ENCODE measurements around the gene TP53AIP1.
"Not testable (repeated sequence)": the region's sequence is repeated elsewhere in the genome, so short reads cannot be mapped to it uniquely, and the experiment has no call there.

TP53AIP1 gene

DNA sequence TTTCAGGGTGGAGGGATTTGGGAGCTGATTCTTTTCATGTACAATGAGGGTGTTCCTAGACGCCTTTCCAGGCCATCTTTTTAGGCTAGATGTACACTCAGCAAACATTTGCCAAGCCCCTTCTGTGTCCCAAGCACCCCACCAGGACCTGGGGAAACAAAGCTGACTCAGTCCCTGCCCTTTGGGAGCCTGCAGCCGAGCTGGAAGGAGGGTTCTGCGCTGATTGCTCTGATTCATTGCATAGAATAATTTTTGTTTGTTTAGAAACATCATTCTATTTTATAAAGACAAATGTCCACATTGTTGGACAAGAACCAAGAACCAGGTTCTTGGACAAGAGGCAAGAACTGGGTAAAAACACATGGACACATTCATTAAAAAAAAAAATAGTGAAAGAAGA lies 16.7 kb downstream of the TP53AIP1 start:
- no peak for DNase-seq (ENCODE audit: low read depth in 2 of 2)

DNA sequence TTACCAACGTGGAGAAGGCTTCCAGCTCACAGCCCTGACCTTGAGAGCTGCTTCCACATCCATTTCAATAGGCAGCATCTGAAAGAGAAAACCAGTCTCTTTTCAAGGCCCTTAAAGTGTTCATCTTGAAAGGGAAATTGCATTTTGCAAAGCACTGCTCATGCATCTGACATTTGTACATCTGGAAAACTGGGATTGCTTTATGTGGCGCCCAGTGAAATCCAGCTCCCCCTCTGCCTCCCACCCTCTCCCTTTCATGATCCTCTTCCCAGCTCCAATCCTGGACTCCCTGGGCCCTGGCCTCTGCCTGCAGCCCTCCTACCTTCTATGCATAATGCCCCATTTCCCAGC lies 17.4 kb downstream of the TP53AIP1 start:
- no peak for DNase-seq (ENCODE audit: low read depth in 2 of 2)

DNA sequence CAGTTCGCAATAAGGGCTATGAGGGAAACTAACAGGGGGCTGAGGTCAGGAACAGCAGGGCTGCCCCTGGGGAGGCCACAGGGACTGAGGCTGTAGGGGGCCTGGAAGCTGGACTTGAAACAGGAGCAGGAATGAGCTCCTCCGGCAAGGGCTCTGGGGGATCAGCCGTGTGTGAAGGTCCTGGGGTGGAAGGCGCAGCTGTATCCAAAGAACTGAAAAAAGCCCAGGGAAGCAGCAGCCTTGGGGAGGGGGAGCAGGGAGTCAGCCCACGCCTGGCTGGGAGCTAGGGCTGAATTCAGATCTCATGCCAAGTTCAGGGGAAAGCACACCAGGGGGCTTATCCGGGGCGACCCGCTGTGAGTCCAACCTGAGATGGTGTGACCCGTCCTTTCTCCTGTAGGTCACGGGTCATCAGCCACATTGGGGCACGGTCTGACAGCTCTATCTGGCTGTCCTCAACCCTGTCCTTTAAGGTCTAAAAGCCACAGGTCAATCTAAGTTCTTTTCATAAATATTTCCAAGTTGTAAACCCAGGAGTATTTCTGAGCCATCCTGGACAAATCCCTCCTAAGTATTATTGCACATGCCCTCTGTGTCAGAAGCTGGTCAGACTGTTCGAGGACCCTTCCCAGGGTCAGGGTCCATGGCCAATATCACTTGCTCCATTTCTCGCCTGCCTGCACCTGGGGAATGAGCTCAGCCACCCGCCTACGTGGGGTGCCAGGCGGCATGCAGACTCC lies 18.0 kb downstream of the TP53AIP1 start:
- DNase-seq (ENCODE audit: low read depth in 2 of 2), result no peak

DNA sequence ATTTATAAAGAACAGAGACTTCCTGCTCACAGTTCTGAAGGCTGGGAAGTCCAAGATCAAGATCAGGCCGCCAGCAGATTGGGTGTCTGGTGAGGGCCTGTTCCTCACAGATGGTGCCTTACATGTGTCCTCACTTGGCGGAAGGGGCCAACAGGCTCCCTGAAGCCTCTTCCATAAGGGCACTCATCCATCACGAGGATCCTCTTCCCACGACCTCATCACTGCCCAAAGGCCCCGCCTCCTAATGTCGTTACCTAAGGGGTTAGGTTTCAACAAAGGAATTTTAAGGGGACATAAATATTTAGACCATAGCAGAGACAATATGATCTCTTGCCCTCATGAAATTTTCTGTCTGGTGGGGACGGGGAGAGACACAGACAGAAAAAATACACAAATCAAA lies 18.6 kb downstream of the TP53AIP1 start:
- no peak for DNase-seq (ENCODE audit: low read depth in 2 of 2)

DNA sequence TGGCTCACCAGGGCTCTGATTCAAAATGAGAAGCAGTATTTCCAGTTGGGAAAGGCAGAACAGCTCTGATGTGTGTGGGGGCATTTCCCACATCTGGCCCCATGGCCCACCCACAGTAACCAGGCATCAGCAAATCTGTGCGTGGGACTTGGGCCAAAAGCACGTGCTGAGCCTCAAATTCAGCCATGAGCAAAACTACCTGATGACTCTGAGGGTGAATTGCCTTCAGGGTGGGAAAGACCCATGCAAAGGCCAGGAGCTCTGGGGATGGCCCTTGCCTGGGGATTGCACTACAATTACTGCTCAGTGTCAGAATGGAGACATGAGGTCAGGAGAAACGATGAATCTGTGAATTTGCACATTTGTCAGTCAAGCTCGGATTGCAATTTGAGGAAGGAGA lies 20.9 kb downstream of the TP53AIP1 start:
- DNase-seq (ENCODE audit: low read depth in 2 of 2), result no peak

DNA sequence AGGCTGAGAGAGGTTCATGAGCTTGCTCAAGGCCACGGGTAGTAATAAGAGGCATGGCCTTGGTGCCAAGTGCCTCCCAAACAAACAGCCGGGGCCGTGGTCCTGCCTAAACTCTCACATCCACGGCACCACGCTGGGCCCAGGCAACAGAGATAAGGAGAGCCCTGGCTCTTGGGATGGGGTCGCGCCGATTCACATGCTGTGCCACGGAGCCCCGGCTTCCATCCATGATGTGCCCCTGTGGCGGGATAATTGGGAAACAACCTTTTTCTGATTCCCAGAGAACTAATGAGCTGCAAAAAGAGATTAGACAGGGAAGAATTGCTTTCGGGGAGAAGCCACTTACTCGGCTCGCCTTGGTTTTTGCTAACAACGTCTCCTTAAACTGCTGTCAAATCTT lies 22.0 kb downstream of the TP53AIP1 start:
- DNase-seq (ENCODE audit: low read depth in 2 of 2), result no peak

DNA sequence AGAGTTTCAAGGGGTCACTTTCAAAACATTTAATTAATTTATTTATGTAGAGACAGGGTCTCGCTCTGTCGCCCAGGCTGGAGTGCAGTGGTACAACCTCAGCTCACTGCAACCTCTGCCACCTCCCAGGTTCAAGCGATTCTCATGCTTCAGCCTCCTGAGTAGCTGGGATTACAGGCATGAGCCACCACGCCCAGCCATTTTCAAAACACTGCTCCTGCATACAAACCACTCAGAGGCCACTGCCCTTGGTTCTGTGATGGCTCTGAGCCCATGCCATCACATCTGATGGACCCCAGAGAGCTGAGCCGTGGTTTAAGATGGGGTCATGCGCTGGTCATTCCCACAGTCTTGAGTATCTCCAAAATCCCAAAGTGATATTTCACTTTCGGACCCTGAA lies 23.0 kb downstream of the TP53AIP1 start:
- not testable (repeated sequence) for DNase-seq (ENCODE audit: low read depth in 2 of 2)

DNA sequence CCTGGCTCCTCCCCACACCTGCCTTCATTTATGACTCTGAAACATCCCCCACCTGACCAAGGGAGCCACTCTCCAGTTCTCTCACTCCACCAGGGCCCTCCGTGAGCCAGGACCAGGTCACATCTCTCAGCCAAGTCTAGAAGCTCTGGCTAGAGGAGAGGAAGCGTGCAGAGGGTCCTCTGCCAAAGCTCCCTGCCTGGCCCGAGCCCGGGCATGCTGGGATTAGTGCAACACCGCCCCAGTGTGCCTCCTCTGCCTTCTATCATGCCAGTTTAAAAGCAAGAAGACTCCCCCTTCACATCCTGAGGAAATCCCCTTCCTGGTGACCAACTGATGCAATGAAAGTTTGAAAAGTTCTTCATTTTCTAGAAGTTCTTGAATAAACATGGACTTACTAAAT lies 23.5 kb downstream of the TP53AIP1 start:
- no peak for DNase-seq (ENCODE audit: low read depth in 2 of 2)

DNA sequence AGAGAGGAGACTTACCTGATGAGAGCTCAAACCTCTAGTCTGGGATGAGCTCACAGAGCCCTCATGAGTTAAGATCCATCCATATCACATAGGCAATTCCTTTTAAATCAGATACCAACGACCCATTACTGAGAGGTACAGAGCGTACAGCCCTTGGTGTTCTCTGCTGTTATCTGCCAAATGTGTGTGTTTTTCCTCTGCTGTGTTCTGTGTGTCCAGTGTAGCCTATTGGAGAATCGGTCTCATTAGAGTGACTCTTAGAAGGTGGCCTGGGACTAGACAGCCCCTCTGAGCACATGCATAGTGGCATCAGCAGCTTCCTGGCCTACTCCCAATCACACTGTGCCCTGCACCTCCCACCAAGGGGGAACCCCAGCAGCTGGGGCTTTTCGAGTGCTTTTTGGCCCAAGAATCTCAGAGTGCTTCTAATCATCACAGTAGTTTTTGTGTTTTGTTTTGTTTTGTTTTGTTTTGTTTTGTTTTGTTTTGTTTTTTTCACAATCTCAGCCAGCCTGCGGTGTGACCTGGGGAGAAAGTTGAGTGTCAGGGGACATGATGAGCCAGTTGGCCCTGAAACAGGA lies 25.4 kb downstream of the TP53AIP1 start:
- DNase-seq (ENCODE audit: low read depth in 2 of 2), result no peak

DNA sequence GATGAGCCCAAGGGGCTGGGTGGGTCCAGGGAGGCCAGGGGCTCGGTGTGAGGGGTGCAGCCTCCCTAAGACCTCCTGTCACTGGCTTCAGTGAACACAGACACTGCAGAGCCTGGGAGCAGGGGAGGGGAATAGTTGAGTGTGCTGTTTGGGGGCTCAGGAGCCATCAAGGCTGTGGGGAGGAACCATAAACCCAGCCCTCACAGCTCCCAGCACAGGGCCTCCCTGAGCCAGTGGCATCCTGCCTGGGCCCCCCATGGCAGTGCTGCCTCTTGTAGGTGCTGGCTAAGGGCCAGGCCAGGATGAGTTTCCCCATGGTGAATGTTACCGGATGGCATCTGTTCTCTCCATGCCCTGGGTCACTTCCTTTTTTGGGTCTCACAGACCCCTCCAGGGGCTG lies 26.0 kb downstream of the TP53AIP1 start:
- DNase-seq (ENCODE audit: low read depth in 2 of 2), result no peak

DNA sequence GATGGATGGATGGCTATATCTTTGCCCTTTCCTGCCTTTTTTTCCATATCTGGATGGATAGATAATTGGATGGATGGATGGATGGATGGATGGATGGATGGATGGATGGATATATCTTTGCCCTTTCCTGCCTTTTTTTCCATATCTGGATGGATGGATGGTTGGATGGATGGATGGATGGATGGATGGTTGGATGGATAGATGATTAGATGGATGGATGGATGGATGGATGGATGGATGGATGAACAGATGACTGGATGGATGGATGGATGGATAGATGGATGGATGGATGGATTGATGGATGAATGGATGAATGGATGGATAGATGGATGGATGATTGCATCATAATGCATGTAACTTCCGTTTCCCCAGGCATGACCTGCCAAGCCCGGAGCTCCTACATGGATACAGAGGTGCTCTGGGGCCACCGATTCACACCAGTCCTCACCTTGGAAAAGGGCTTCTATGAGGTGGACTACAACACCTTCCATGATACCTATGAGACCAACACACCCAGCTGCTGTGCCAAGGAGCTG lies 26.6 kb downstream of the TP53AIP1 start:
- no peak for DNase-seq (ENCODE audit: low read depth in 2 of 2)

DNA sequence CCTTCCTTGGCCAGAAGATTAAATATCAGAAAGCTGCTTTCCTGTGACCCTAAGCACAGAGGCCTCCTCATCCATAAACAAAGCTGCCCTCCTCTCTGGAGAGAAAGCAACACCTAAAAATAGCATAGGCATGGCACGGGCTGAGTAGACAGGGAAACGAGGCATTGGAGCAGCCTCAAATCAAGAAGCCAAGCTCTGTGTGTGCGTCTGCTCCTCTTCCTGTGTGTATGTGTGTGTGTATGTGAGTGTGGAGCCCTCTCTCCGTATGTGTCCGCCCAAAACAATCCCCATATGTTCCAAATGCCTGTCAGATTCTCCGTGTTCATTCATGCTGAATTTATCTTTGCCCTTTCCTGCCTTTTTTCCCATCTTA lies 27.5 kb downstream of the TP53AIP1 start:
- DNase-seq (ENCODE audit: low read depth in 2 of 2), result no peak

DNA sequence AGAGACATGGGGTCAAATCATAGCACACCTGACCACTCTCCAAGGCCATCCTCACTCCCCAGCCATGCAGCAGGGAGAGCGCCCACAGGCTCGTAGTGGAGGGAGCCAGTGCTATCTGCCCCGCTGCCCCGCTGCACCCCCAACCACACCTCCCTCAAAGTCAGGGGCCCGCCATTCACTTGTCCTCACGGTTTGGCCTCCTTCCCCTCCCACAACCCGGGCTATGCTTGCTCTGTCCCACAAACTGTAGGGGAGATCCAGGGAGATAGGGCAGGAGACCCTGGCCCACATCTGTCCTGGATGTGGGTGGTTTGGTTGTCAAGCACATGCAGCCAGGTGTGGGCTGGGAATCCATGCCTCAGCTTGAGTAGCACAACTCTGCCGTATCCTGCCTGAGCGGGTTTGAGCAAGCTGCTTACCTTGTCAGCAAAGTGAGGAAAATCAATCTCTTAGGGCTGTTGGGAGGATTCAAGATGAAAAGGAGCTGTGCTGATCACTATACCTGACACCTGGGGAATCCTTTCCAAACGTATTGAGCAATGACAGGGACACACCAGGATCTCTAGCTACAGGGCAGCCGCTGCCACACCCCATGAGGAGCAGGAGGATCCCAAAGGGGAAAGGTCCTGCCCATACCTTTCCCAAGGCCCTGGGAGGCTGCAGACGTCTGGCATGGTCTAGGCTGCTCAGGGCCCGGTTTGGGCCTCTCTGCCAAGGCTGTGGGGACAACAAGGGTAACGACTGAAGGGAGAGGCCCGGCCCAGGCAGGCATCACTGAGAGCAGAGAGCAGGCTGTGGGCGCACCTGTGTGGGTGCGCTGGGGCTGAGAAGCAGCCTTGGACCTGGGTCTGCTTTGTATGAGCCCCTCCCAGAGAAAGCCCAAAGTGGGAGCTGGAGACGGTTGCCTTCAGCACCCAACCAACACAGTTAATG lies 28.2 kb downstream of the TP53AIP1 start:
- DNase-seq (ENCODE audit: low read depth in 2 of 2), result no peak

DNA sequence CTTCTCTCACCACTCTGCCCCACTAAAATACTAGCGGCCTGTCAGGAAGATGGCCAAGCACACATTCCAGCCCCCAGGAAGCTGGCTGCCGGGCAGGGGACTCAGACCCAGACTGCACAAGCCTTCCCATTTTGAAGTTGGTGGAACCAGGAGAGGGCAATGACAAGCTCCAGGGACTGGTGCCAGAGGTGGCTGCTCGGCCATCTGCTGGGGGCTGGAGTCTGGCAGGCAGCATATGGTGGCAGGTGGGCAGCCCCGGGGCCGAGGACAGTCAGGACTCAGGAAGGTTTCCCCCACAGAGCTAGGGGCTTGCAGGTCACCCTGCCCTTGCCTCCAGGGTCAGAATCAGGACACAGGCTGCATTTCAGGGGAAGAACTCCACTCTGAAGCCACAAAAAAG lies 28.9 kb downstream of the TP53AIP1 start:
- DNase-seq (ENCODE audit: low read depth in 2 of 2), result no peak

DNA sequence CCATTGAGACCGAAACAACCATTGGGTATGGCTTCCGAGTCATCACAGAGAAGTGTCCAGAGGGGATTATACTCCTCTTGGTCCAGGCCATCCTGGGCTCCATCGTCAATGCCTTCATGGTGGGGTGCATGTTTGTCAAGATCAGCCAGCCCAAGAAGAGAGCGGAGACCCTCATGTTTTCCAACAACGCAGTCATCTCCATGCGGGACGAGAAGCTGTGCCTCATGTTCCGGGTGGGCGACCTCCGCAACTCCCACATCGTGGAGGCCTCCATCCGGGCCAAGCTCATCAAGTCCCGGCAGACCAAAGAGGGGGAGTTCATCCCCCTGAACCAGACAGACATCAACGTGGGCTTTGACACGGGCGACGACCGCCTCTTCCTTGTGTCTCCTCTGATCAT lies 31.0 kb downstream of the TP53AIP1 start:
- no peak for DNase-seq (ENCODE audit: low read depth in 2 of 2)

DNA sequence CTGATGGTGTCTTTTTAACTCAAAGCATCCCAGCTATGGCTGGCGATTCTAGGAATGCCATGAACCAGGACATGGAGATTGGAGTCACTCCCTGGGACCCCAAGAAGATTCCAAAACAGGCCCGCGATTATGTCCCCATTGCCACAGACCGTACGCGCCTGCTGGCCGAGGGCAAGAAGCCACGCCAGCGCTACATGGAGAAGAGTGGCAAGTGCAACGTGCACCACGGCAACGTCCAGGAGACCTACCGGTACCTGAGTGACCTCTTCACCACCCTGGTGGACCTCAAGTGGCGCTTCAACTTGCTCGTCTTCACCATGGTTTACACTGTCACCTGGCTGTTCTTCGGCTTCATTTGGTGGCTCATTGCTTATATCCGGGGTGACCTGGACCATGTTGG lies 31.4 kb downstream of the TP53AIP1 start:
- no peak for DNase-seq (ENCODE audit: low read depth in 2 of 2)

DNA sequence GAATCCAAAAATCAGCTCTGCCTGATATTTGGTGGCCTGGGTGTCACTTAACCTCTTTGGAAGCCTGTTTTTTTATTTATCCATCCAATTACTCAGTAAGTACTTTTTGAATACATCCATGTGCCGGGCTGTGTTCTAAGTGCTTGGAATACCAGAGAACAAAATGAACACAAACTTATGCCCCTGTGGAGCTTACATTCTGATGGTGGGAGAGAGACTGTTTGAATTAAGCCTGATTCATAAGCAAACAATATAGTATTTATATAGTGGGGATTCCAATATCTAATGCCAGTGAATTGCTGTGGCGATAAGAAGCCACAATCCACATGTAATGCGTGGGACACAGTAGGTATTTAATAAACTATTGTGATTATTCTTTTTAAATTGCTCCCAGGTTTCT lies 32.1 kb downstream of the TP53AIP1 start:
- no peak for DNase-seq (ENCODE audit: low read depth in 2 of 2)

DNA sequence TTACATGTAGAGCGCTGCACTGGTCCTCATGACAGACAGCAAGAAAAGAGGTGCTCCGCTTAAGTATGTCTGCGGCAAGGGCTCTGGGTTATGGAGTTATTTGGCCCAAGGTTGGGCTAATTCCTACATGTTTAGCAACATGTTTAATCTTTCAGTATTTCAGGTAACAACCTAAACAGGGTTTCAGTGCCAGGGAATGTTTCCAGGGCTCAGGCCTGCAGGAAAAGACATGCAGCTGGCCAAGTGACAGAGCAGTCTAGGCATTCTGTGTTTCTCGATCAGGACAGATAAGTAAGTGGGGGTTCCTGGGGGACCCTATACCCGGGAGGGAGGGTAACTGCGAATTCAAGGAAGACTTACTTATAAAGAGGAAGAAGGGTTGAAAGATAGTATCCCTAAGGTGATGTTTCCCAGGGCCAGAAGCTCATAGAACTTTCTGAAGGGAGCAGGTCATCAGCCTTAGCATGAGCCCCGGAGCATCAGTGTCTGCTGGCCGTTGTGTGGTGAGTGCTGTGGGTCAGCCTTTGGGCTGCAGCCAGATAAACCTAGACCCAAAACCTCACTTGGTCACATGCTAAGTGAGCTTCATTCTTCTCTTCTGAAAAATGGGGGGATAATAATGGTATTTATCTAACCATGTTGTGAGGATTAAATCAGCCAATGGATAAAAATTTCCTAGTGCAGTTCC lies 33.1 kb downstream of the TP53AIP1 start:
- DNase-seq (ENCODE audit: low read depth in 2 of 2), result no peak

DNA sequence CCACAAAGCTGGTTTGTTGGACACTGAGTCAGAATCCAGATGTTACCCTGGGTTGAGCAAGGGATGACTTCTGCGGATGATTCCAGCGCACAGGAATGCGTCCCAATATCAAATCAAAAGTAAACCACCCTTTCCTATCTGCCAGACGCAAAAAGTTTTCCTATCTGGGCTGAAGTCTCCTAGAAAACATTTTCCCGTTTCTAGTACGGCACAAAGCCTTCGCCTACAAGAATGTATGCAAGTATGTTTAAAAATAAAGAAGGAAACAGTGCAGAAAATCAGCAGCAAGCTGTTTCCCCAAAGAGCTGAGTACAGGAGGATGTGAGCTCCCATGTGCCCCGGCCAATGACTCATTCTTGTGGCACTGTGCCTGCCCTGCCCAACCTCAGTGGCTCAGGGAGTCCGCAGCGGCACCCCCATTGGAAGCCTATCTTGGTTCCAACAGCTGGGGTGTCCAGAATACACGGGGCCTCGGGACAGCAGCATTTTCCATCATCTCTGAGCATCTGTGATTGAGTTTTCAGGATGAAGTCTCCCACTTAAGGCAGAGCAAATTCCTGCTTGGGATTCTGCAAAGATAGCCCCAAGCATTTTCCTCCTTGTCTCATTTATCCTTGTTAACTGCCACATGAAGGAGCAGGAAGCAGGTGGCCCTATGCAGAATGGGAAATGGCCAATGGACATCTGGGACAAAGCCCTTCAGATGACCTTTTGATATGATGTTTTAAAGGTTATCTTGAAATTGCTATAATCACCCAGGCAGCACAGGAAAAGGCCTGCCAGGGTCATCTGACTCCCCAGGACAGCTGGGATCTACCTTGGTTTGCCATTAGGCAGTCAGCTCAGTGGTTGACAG lies 34.1 kb downstream of the TP53AIP1 start:
- no peak for DNase-seq (ENCODE audit: low read depth in 2 of 2)

DNA sequence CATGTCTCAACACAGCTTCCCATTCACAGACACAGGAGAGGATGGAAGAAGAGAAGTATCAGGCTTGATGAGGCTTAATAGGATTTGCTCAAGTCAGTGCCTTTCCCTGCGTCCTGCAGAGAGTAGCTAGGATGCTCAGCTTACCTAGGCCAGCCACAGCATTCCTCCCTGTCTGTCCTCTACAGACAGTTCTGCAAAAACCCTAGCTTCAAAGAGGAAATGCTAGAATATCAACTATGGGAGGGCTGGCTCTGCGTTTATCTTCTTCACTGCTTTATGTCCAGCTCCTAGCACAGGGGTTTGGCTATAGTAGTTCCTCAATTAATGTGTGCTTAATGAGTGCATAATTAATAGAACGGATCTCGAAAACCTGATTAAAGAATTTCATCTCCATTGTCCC lies 35.1 kb downstream of the TP53AIP1 start:
- no peak for DNase-seq (ENCODE audit: low read depth in 2 of 2)

Measured in stimulated activated CD8-positive, alpha-beta memory T cell treated with anti-CD3 and anti-CD28 coated beads, Interleukin-2, amount 100 ng/mL, for 48 hours (primary cell).